B cell (primary cell): ENCODE measurements around the gene SLC7A6OS. TPM values are rescaled to one million over a fixed set of nuclear protein-coding genes. Genes with fewer than 3 reads are reported as not detected.

Experiments used
- ATAC-seq: fragments of 200-7000 bp; cut with Tn5 transposase; one replicate; pipeline ENCODE4 v1.10.0; 2021; ENCODE audit warnings: low read depth, mild to moderate bottlenecking, moderate number of reproducible peaks, moderate library complexity
- CTCF ChIA-PET: fragments of 350-600 bp; sonication (Branson Sonifier 250); formaldehyde crosslinking; loops from one replicate; lab custom pipeline; 2021; ENCODE audit warnings: antibody characterized with exemption, inconsistent platforms; lab: Charles Lee
- POLR2A ChIA-PET: fragments of 350-600 bp; sonication (Branson Sonifier 250); formaldehyde crosslinking; loops from one replicate; lab custom pipeline; 2021; ENCODE audit warnings: antibody characterized with exemption; lab: Charles Lee
- DNase-seq: peaks from one replicate; pipeline ENCODE4 v3.0.0; 2013
- H2AFZ ChIP-seq: 2 replicates; pipeline ENCODE4 v1.6.1; 2012; ENCODE audit warnings: mild to moderate bottlenecking, low read depth, low read length; ENCODE audit not compliant: insufficient read depth, poor library complexity, severe bottlenecking
- H3K27ac ChIP-seq, 2 donors: 1 replicate in 1 of 2; 2 replicates in 1 of 2; pipeline ENCODE4 v1.5.1; 2012 to 2013; ENCODE audit warnings: low read length in 2 of 2, mild to moderate bottlenecking in 2 of 2, moderate library complexity in 1 of 2
- H3K27me3 ChIP-seq, 4 experiments: fragments of 200-600 bp in 1 of 4; sonication (generic) in 1 of 4; replicated peaks in 1 of 4; 1 replicate in 2 of 4; 2 replicates in 2 of 4; pipeline versions ENCODE4 v1.6.1 to v1.7.0; 2013 to 2016; ENCODE audit warnings: low read length in 3 of 4, mild to moderate bottlenecking in 2 of 4, mixed read lengths in 1 of 4, moderate library complexity in 1 of 4; ENCODE audit not compliant: insufficient read depth in 4 of 4, control insufficient read depth in 3 of 4; ENCODE audit errors: control extremely low read depth in 1 of 4
- H3K36me3 ChIP-seq, 2 experiments: replicated peaks in 1 of 2; 1 replicate in 1 of 2; 2 replicates in 1 of 2; pipeline versions ENCODE4 v1.6.1 to v1.7.1; 2013; ENCODE audit warnings: low read length in 1 of 2; ENCODE audit not compliant: insufficient read depth in 2 of 2, control insufficient read depth in 1 of 2; ENCODE audit errors: control extremely low read depth in 1 of 2, extremely low read depth in 1 of 2
- H3K4me1 ChIP-seq, 2 donors: fragments of 200-600 bp in 1 of 2; sonication (generic) in 1 of 2; 1 replicate in 1 of 2; 2 replicates in 1 of 2; pipeline versions ENCODE4 v1.5.1 to v1.6.1; 2013 to 2017; ENCODE audit warnings: low read length in 2 of 2; ENCODE audit not compliant: control insufficient read depth in 2 of 2, insufficient read depth in 2 of 2
- H3K4me2 ChIP-seq: replicated peaks from 2 replicates; pipeline ENCODE3; 2012; ENCODE audit warnings: mild to moderate bottlenecking, low read depth, low read length; ENCODE audit not compliant: poor library complexity, severe bottlenecking
- H3K4me3 ChIP-seq, 5 experiments: fragments of 200-600 bp in 1 of 5; sonication (generic) in 1 of 5; 1 replicate in 3 of 5; 2 replicates in 2 of 5; pipeline versions ENCODE4 v1.5.1 to v1.7.0; 2011 to 2016; ENCODE audit warnings: low read length in 4 of 5, mild to moderate bottlenecking in 4 of 5, low read depth in 2 of 5, control low read depth in 1 of 5, moderate library complexity in 1 of 5; ENCODE audit not compliant: insufficient read depth in 1 of 5; ENCODE audit errors: control extremely low read depth in 1 of 5, extremely low read depth in 1 of 5
- H3K79me2 ChIP-seq: fragments of 200-600 bp; sonication (generic); one replicate; pipeline ENCODE4 v1.6.0; 2016; ENCODE audit warnings: low read length; ENCODE audit not compliant: control insufficient read depth, insufficient read depth
- H3K9ac ChIP-seq: fragments of 200-600 bp; sonication (generic); 2 replicates; pipeline ENCODE4 v1.6.1; 2017; ENCODE audit warnings: mild to moderate bottlenecking, low read length, moderate library complexity
- H3K9me3 ChIP-seq, 3 donors: one replicate each; pipeline versions ENCODE4 v1.6.1 to v1.7.1; 2013; ENCODE audit warnings: low read length in 2 of 3; ENCODE audit not compliant: control insufficient read depth in 2 of 3, insufficient read depth in 1 of 3; ENCODE audit errors: control extremely low read depth in 1 of 3
- H4K20me1 ChIP-seq: 2 replicates; pipeline ENCODE4 v1.6.0; 2012; ENCODE audit warnings: mild to moderate bottlenecking, low read length; ENCODE audit not compliant: insufficient read depth, control insufficient read depth, poor library complexity, severe bottlenecking
- H3K27ac Mint-ChIP-seq: one replicate; pipeline ENCODE4 v1.8.0; 2021; ENCODE audit warnings: mixed read lengths
- H3K27me3 Mint-ChIP-seq: one replicate; pipeline ENCODE4 v1.8.0; 2021; ENCODE audit warnings: mixed read lengths
- H3K4me1 Mint-ChIP-seq: one replicate; pipeline ENCODE4 v1.8.0; 2021; ENCODE audit warnings: mixed read lengths
- H3K4me3 Mint-ChIP-seq: one replicate; pipeline ENCODE4 v1.8.0; 2021; ENCODE audit warnings: mixed read lengths
- H3K9me3 Mint-ChIP-seq: one replicate; pipeline ENCODE4 v1.8.0; 2022; ENCODE audit warnings: mixed read lengths; ENCODE audit not compliant: insufficient read depth
- CTCF ChIP-seq: fragments of 200-600 bp; IDR thresholded peaks from one replicate; pipeline ENCODE4 v1.8.0; 2022; ENCODE audit warnings: antibody characterized with exemption, mild to moderate bottlenecking
- EZH2 ChIP-seq: IDR thresholded peaks from 2 replicates; pipeline ENCODE4 v1.6.1; 2012; ENCODE audit warnings: borderline replicate concordance, low read depth, mild to moderate bottlenecking, moderate library complexity, low read length; ENCODE audit not compliant: insufficient read depth, poor library complexity, severe bottlenecking
- WGBS: methylation state at CpG from one replicate; pipeline ENCODE4 v1.1.5; 2013; ENCODE audit warnings: missing lambda C conversion rate; ENCODE audit not compliant: insufficient coverage; 5-methylcytosine and 5-hydroxymethylcytosine counted together
- intact Hi-C: fragments of 100-400 bp; cut with micrococcal nuclease; formaldehyde crosslinking; loops from one replicate; pipeline ENCODE4 v1.10.0; 2022
- polyA plus RNA-seq: library from polyadenylated mRNA; depleted of rRNA; stranded (reverse); fragments of >200 nt; gene quantifications from 2 replicates; pipeline ENCODE4 v1.2.3, GENCODE V29; 2012
- total RNA-seq, 2 donors: library from RNA; stranded (reverse); fragments of 120-200 nt in 1 of 2; gene quantifications; 1 replicate in 1 of 2; 2 replicates in 1 of 2; pipeline versions ENCODE4 v1.2.3 to v1.2.4, GENCODE V29; 2013 to 2022

SLC7A6OS gene
- total and polyA plus RNA-seq, 2 donors (not counting 1 experiment from before 2014, with no cell fraction given), result 9.9 to 54.1 TPM

DNA sequence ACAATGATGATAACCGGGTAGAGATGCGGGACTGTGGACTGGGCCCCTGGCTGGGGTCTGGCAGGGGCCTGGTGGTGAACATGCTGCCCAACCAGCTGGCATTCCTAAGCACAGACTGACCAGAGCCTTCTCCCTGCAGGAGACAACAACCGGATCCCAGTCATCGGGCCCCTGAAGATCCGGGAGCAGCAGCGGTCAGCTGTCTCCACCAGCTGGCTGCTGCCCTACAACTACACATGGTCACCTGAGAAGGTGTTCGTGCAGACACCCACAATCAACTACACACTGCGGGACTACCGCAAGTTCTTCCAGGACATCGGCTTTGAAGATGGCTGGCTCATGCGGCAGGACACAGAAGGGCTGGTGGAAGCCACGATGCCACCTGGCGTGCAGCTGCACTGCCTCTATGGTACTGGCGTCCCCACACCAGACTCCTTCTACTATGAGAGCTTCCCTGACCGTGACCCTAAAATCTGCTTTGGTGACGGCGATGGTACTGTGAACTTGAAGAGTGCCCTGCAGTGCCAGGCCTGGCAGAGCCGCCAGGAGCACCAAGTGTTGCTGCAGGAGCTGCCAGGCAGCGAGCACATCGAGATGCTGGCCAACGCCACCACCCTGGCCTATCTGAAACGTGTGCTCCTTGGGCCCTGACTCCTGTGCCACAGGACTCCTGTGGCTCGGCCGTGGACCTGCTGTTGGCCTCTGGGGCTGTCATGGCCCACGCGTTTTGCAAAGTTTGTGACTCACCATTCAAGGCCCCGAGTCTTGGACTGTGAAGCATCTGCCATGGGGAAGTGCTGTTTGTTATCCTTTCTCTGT, 51.5 kb downstream of the SLC7A6OS start:
- no peak overlapping the region for H2AFZ ChIP-seq
- H3K9me3 ChIP-seq, result peaks cover 0 to 4% (median 0%) of the 10 kb centered on the region in 3 donors
- H3K27me3 ChIP-seq, result no peaks in the 10 kb centered on the region
- peaks cover 7% of the 10 kb centered on the region for H4K20me1 ChIP-seq
- H3K27me3 Mint-ChIP-seq, result no peaks in the 10 kb centered on the region
- ChIA-PET POLR2A (no interaction called here), CTCF (interaction anchor here (0.7 to 15.1 kb wide), 9 partner anchors 9 to 187 kb away, joined by 3 to 554 read pairs (median 32); partner anchors contain the start of genes PLA2G15, PRMT7 and SLC7A6OS)
- H3K4me3 ChIP-seq, result no peak overlapping the region
- no peak overlapping the region for H3K4me2 ChIP-seq
- no peak overlapping the region for H3K4me3 Mint-ChIP-seq
- TF ChIP-seq CTCF (no peak), EZH2 (no peak)
- peaks cover 39% of the 10 kb centered on the region for H3K4me1 Mint-ChIP-seq
- WGBS, result 89% methylated on average over 26 of the region's 27 CpGs
- no peak overlapping the region for H3K9ac ChIP-seq
- no peak overlapping the region for H3K27ac ChIP-seq
- peaks cover 0 to 27% of the 10 kb centered on the region in 2 experiments for H3K36me3 ChIP-seq
- DNase-seq, result no peak
- H3K27ac Mint-ChIP-seq, result peak overlapping the region; percentile 90
- intact Hi-C loops, result no loop called here
- peaks cover 26 to 46% of the 10 kb centered on the region in 2 donors for H3K4me1 ChIP-seq
- H3K79me2 ChIP-seq, result peaks cover 45% of the 10 kb centered on the region
- no peak for ATAC-seq
- H3K9me3 Mint-ChIP-seq, result no peaks in the 10 kb centered on the region
